Uterus (tissue), 4 donors: ENCODE results near the gene SKAP2. TPM values are rescaled to one million over a fixed set of nuclear protein-coding genes. Genes with fewer than 3 reads are reported as not detected.

Experiments
- DNase-seq, 2 donors: peaks; one replicate each; pipeline ENCODE4 v3.0.0-alpha.2; 2019 to 2020
- H3K27ac ChIP-seq, 2 donors: fragments of 200-600 bp; sonication (generic); 1 replicate in 1 of 2; 2 replicates in 1 of 2; pipeline ENCODE4 v1.5.1; 2016 to 2018
- H3K27me3 ChIP-seq, 2 donors: fragments of 200-600 bp; sonication (generic); one replicate each; pipeline ENCODE4 v1.5.1; 2018 to 2019; ENCODE audit warnings: control low read depth in 1 of 2
- H3K36me3 ChIP-seq, 2 donors: fragments of 200-600 bp; sonication (generic); one replicate each; pipeline ENCODE4 v1.5.1; 2019; ENCODE audit warnings: control low read depth in 1 of 2
- H3K4me1 ChIP-seq, 2 donors: fragments of 200-600 bp; sonication (generic); one replicate each; pipeline ENCODE4 v1.5.1; 2018 to 2019; ENCODE audit warnings: control low read depth in 1 of 2
- H3K4me3 ChIP-seq, 2 donors: fragments of 200-600 bp; sonication (generic); 1 replicate in 1 of 2; 2 replicates in 1 of 2; pipeline ENCODE4 v1.5.1; 2018 to 2019; ENCODE audit warnings: mild to moderate bottlenecking in 1 of 2
- H3K9me3 ChIP-seq, 2 donors: fragments of 200-600 bp; sonication (generic); one replicate each; pipeline ENCODE4 v1.5.1; 2019; ENCODE audit warnings: control low read depth in 1 of 2
- CTCF ChIP-seq, 4 experiments: fragments of 200-600 bp in 2 of 4; fragments of 450-650 bp in 2 of 4; sonication (generic) in 2 of 4; IDR thresholded peaks; one replicate each; pipeline ENCODE4 v1.5.1; 2016 to 2019; ENCODE audit warnings: antibody characterized with exemption in 4 of 4, mild to moderate bottlenecking in 2 of 4, moderate library complexity in 1 of 4
- POLR2A ChIP-seq, 2 donors: fragments of 450-650 bp; IDR thresholded peaks; one replicate each; pipeline ENCODE4 v1.6.1; 2016; ENCODE audit warnings: antibody characterized with exemption in 2 of 2, mild to moderate bottlenecking in 1 of 2, moderate library complexity in 1 of 2
- intact Hi-C: fragments of 100-400 bp; cut with DNase I; formaldehyde crosslinking; loops from one replicate; pipeline ENCODE4 v1.15.1; 2023; ENCODE audit warnings: low total_unique reads
- total RNA-seq, 4 donors: library from RNA; depleted of rRNA in 3 of 4; stranded (reverse); fragments of >200 nt in 3 of 4; gene quantifications; one replicate each; pipeline versions ENCODE4 v1.1.0 to v1.2.4, GENCODE V29; 2014 to 2023
- donor health status: DM: yes; HTN: yes; CAD: no.

Gene SKAP2
- 10 to 100 TPM in 2 of 4 donors, 1 to 10 TPM in 2; 3.3 to 50.6 (median 12.6) TPM for total RNA-seq

- no peaks in the 10 kb centered on the region for H3K9me3 ChIP-seq
- H3K4me1 ChIP-seq: no peaks in the 10 kb centered on the region
- intact Hi-C loops: no loop called here
- peak within 1 kb of the TSS; percentile 67 to 81 for H3K27ac ChIP-seq
- H3K4me3 ChIP-seq: peak within 1 kb of the TSS; percentile 33 to 47
- DNase-seq: peak; percentile 95 to 96
- TF ChIP-seq POLR2A (IDR thresholded peaks at IDR 0.05) (peak; percentile 67 to 84), CTCF (IDR thresholded peaks at IDR 0.05) (no peak)
- no peaks in the 10 kb centered on the region for H3K36me3 ChIP-seq
- peaks cover 0 to 47% of the 10 kb centered on the region in 2 donors for H3K27me3 ChIP-seq
These were observed at the start of gene SKAP2 for GRCh38 chr7:26864309-26865093. TSS of gene SKAP2 (minus strand) at chr7:26864590. CDS start at chr7:26864429, 161 bp downstream.

GRCh38 chr7:26912933-26913536 is 48.6 kb upstream of the SKAP2 start:
- no peak overlapping the region for H3K27ac ChIP-seq

GRCh38 chr7:26912338-26912737 is 47.9 kb upstream of the SKAP2 start:
- no peak for DNase-seq
- no peak for TF ChIP-seq POLR2A (IDR thresholded peaks at IDR 0.05)
- no peak for TF ChIP-seq CTCF (IDR thresholded peaks at IDR 0.05)
- intact Hi-C loops: no loop called here
- Histone ChIP-seq H3K27ac (no peak overlapping the region), H3K4me1 (no peaks in the 10 kb centered on the region), H3K4me3 (no peak overlapping the region), H3K36me3 (no peaks in the 10 kb centered on the region), H3K9me3 (no peaks in the 10 kb centered on the region), H3K27me3 (no peaks in the 10 kb centered on the region)

More at GRCh38 chr7:26912933-26913536, 48.6 kb upstream of the SKAP2 start:
- H3K9me3 ChIP-seq: no peaks in the 10 kb centered on the region
- DNase-seq: no peak
- no peaks in the 10 kb centered on the region for H3K27me3 ChIP-seq
- H3K4me1 ChIP-seq: no peaks in the 10 kb centered on the region
- intact Hi-C loops: no loop called here
- H3K36me3 ChIP-seq: no peaks in the 10 kb centered on the region
- no peak for TF ChIP-seq POLR2A (IDR thresholded peaks at IDR 0.05)
- TF ChIP-seq CTCF (IDR thresholded peaks at IDR 0.05): no peak
- H3K4me3 ChIP-seq: no peak overlapping the region

- intact Hi-C loops: no loop called here
These were observed 45.8 kb upstream of the SKAP2 start for GRCh38 chr7:26910221-26910620.

More at GRCh38 chr7:26910221-26910620, 45.8 kb upstream of the SKAP2 start:
- no peak for DNase-seq
- no peaks in the 10 kb centered on the region for H3K4me1 ChIP-seq
- no peak overlapping the region for H3K4me3 ChIP-seq
- no peak for TF ChIP-seq CTCF (IDR thresholded peaks at IDR 0.05)
- no peak for TF ChIP-seq POLR2A (IDR thresholded peaks at IDR 0.05)
- H3K27me3 ChIP-seq: no peaks in the 10 kb centered on the region
- no peaks in the 10 kb centered on the region for H3K9me3 ChIP-seq
- H3K27ac ChIP-seq: no peak overlapping the region
- H3K36me3 ChIP-seq: no peaks in the 10 kb centered on the region
